ENCODE results near the gene GIMAP1. TPM values are rescaled to one million over a fixed set of nuclear protein-coding genes. Genes with fewer than 3 reads are reported as not detected.
A peak's percentile ranks its signal among the peaks of the same experiment; 100 is the strongest.

The GIMAP1 gene
- total RNA-seq, 1 donor from 2014 or later: 21.2 TPM

DNA sequence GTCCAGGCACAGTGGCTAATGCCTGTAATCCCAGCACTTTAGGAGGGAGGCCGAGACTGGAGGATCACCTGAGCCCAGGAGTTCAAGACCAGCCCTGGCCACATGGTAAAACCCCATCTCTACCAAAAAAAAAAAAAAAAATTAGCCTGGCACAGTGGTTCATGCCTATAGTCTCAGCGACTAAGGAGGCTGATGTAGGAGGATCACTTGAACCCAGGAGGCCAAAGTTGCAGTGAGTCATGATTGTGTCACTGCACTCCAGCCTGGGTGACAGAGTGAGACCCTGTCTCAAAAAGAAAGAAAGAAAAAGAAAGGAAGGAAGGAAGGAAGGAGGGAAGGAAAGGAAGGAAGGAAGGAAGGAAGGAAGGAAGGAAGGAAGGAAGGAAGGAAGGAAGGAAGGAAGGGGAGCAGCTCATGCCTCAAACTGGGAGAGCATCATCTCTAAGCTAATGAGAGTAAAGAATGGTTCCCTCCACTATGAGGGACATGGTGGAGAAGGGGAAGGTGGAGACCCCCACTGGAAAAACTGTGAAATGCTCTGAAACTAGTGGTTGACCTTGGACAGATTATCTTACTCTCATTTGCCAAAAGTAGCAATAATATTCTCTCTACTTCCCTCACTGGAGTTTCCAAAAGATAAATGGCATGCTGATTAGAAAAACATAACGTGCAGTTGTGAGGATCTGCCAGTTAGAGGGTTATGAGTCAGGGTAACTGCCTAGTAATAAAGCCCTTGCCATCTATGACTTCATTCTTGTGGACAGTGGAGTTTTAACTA lies 37.6 kb downstream of the GIMAP1 start:
- Histone ChIP-seq H3K27me3 (no peaks in the 10 kb centered on the region), H3K4me1 (no peaks in the 10 kb centered on the region), H3K27ac (no peak overlapping the region), H3K9me3 (no peaks in the 10 kb centered on the region), H3K4me3 (no peak overlapping the region), H3K36me3 (no peaks in the 10 kb centered on the region)
- no peak for TF ChIP-seq CTCF (IDR thresholded peaks at IDR 0.05)
- intact Hi-C loops (cut with DNase I): no loop called here
- DNase-seq (ENCODE audit: low spot score in 2 of 2): no peak

DNA sequence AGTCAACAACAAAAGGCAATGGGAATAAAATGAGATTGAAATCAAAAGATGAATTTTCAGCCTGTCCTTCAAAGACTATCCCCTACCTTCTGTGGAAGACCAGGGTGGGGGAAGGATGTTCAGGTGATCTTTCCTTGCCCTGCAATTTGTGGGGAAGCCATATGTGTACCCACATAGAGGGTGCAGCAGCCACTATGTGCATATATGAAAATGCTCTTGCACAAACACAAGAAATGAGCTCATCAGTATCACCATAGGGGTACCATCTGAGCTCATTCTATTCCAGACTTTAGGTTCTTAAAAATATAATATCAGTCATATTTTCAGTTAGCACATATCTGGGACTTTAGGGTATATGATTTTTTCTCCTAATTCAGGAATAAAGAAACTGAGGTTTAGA lies 38.5 kb downstream of the GIMAP1 start:
- intact Hi-C loops (cut with DNase I): no loop called here
- Histone ChIP-seq H3K27ac (no peak overlapping the region), H3K4me3 (no peak overlapping the region)

GRCh38 chr7:150755473-150756099 lies 39.2 kb downstream of the GIMAP1 start:
- H3K4me3 ChIP-seq: no peak overlapping the region
- intact Hi-C loops (cut with DNase I): no loop called here
- no peak overlapping the region for H3K27ac ChIP-seq
- no peaks in the 10 kb centered on the region for H3K27me3 ChIP-seq
- H3K36me3 ChIP-seq: no peaks in the 10 kb centered on the region
- no peaks in the 10 kb centered on the region for H3K4me1 ChIP-seq
- H3K9me3 ChIP-seq: no peaks in the 10 kb centered on the region
- no peak for TF ChIP-seq CTCF (IDR thresholded peaks at IDR 0.05)
- no peak for DNase-seq (ENCODE audit: low spot score in 2 of 2)

More for the DNA sequence above, 38.5 kb downstream of the GIMAP1 start:
- Histone ChIP-seq H3K9me3 (no peaks in the 10 kb centered on the region), H3K4me1 (no peaks in the 10 kb centered on the region), H3K27me3 (no peaks in the 10 kb centered on the region), H3K36me3 (no peaks in the 10 kb centered on the region)
- DNase-seq (ENCODE audit: low spot score in 2 of 2): no peak
- no peak for TF ChIP-seq CTCF (IDR thresholded peaks at IDR 0.05)

GRCh38 chr7:150756166-150756565 lies 39.8 kb downstream of the GIMAP1 start:
- Histone ChIP-seq H3K27me3 (no peaks in the 10 kb centered on the region), H3K4me3 (no peak overlapping the region), H3K4me1 (no peaks in the 10 kb centered on the region), H3K36me3 (no peaks in the 10 kb centered on the region), H3K27ac (peak overlapping the region in 1 of 2 donors; percentile 1), H3K9me3 (no peaks in the 10 kb centered on the region)
- intact Hi-C loops (cut with DNase I): no loop called here
- TF ChIP-seq CTCF (IDR thresholded peaks at IDR 0.05): no peak
- no peak for DNase-seq (ENCODE audit: low spot score in 2 of 2)

DNA sequence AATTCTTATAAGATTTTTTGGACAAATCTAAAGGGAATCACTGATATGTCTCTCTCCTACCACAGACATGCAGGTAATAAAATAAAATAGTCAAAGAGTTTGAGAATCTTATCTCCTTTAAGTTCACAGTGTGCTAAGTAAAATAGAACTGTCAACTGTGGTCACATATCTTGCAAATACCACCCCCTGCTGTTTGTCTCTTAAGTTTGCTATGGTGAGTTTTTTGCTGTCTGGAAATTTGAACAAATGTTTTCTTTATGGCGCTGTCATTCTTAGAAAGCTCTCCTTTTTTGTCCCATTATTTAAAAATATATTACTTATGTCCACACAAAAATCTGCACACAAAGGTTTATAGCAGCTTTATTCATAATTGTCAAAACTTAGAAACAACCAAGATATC lies 40.4 kb downstream of the GIMAP1 start:
- Histone ChIP-seq H3K27me3 (no peaks in the 10 kb centered on the region), H3K27ac (no peak overlapping the region), H3K36me3 (no peaks in the 10 kb centered on the region), H3K4me3 (no peak overlapping the region), H3K4me1 (no peaks in the 10 kb centered on the region), H3K9me3 (no peaks in the 10 kb centered on the region)
- peak in 2 of 3 experiments; percentile 6 to 12 for TF ChIP-seq CTCF (IDR thresholded peaks at IDR 0.05)
- DNase-seq (ENCODE audit: low spot score in 2 of 2): no peak
- intact Hi-C loops (cut with DNase I): no loop called here
